Keratinocyte (primary cell): ENCODE measurements around the gene OLFML3. TPM values are rescaled to one million over a fixed set of nuclear protein-coding genes. Genes with fewer than 3 reads are reported as not detected.

Experiments used
- DNase-seq: peaks from one replicate; pipeline ENCODE4 v3.0.0-alpha.2; 2011; ENCODE audit warnings: low read depth, missing footprints, low spot score
- FAIRE-seq: peaks from 2 replicates; lab custom pipeline; 2011; peaks lifted over from hg19 to GRCh38; lab: Jason Lieb, UNC
- H2AFZ ChIP-seq: 2 replicates; pipeline ENCODE4 v1.6.0; 2012; ENCODE audit warnings: low read length, control low read depth, inconsistent platforms; ENCODE audit not compliant: control insufficient read depth
- H3K27ac ChIP-seq: 2 replicates; pipeline ENCODE4 v1.5.1; 2011; ENCODE audit warnings: low read length; ENCODE audit not compliant: control insufficient read depth, insufficient read depth
- H3K27me3 ChIP-seq: 3 replicates; pipeline ENCODE4 v1.6.0; 2011; ENCODE audit warnings: low read length; ENCODE audit not compliant: control insufficient read depth, insufficient read depth; ENCODE audit errors: extremely low read depth
- H3K36me3 ChIP-seq, 2 experiments: 2 replicates in 1 of 2; 3 replicates in 1 of 2; pipeline ENCODE4 v1.5.1; 2011; ENCODE audit warnings: low read length in 2 of 2, mild to moderate bottlenecking in 1 of 2; ENCODE audit not compliant: control insufficient read depth in 2 of 2, insufficient read depth in 2 of 2; ENCODE audit errors: extremely low read depth in 1 of 2
- H3K4me1 ChIP-seq: 3 replicates; pipeline ENCODE4 v1.5.1; 2011; ENCODE audit warnings: low read length; ENCODE audit not compliant: control insufficient read depth, insufficient read depth; ENCODE audit errors: extremely low read depth
- H3K4me2 ChIP-seq: 3 replicates; pipeline ENCODE4 v1.6.0; 2011; ENCODE audit warnings: low read depth, low read length; ENCODE audit not compliant: control insufficient read depth, insufficient read depth; ENCODE audit errors: extremely low read depth
- H3K4me3 ChIP-seq, 3 experiments: fragments of 200-600 bp in 1 of 3; sonication (generic) in 1 of 3; 2 replicates in 2 of 3; 3 replicates in 1 of 3; pipeline ENCODE4 v1.5.1; 2011 to 2016; ENCODE audit warnings: low read length in 3 of 3, mild to moderate bottlenecking in 3 of 3, control low read depth in 2 of 3, inconsistent platforms in 1 of 3, low read depth in 1 of 3, mixed read lengths in 1 of 3, mixed run types in 1 of 3, moderate library complexity in 1 of 3; ENCODE audit not compliant: control insufficient read depth in 2 of 3, insufficient read depth in 2 of 3; ENCODE audit errors: extremely low read depth in 1 of 3
- H3K79me2 ChIP-seq: 2 replicates; pipeline ENCODE4 v1.6.0; 2012; ENCODE audit warnings: low read length; ENCODE audit not compliant: control insufficient read depth, insufficient read depth
- H3K9ac ChIP-seq: 3 replicates; pipeline ENCODE4 v1.6.0; 2011; ENCODE audit warnings: low read length; ENCODE audit not compliant: control insufficient read depth, insufficient read depth; ENCODE audit errors: extremely low read depth
- H3K9me1 ChIP-seq: 3 replicates; pipeline ENCODE4 v1.6.0; 2011; ENCODE audit warnings: low read length; ENCODE audit not compliant: control insufficient read depth, insufficient read depth; ENCODE audit errors: extremely low read depth
- H3K9me3 ChIP-seq: 2 replicates; pipeline ENCODE4 v1.5.1; 2012; ENCODE audit warnings: low read depth, low read length; ENCODE audit not compliant: control insufficient read depth
- H4K20me1 ChIP-seq: 3 replicates; pipeline ENCODE4 v1.6.0; 2011; ENCODE audit warnings: low read length; ENCODE audit not compliant: control insufficient read depth, insufficient read depth; ENCODE audit errors: extremely low read depth
- CTCF ChIP-seq, 3 experiments: IDR thresholded peaks in 1 of 3; conservative IDR thresholded peaks in 1 of 3; optimal IDR thresholded peaks in 1 of 3; 2 replicates in 2 of 3; 3 replicates in 1 of 3; pipeline versions ENCODE3 to v1.5.1; 2011; ENCODE audit warnings: low read length in 3 of 3, mild to moderate bottlenecking in 3 of 3, moderate library complexity in 2 of 3, control low read depth in 1 of 3, inconsistent platforms in 1 of 3; ENCODE audit not compliant: insufficient read depth in 2 of 3; ENCODE audit errors: extremely low read depth in 1 of 3
- EZH2 ChIP-seq: IDR thresholded peaks from one replicate; pipeline ENCODE4 v1.6.1; 2012; ENCODE audit warnings: inconsistent platforms, mild to moderate bottlenecking, low read length, moderate library complexity
- dilution Hi-C: fragments of 300-500 bp; cut with MboI; formaldehyde crosslinking; loops from one replicate; pipeline ENCODE4 v1.7.0; 2020; ENCODE audit warnings: low sequenced_read_pairs; ENCODE audit not compliant: extremely low pct_ligation_motif_present
- polyA plus RNA-seq, 5 experiments: library from polyadenylated mRNA; depleted of rRNA in 3 of 5; stranded (reverse) in 3 of 5; stranded (forward) in 1 of 5; unstranded in 1 of 5; fragments of >200 nt; gene quantifications; 1 replicate in 1 of 5; 2 replicates in 3 of 5; 3 replicates in 1 of 5; pipeline versions ENCODE4 v1.2.1 to v1.2.3, GENCODE V29; 2011 to 2012; ENCODE audit warnings: missing spikeins in 2 of 5, low read depth in 1 of 5, low replicate concordance in 1 of 5

Gene OLFML3
- polyA plus RNA-seq, 1 donor (not counting 4 experiments of a cell fraction or from before 2014, with no cell fraction given), result 4.4 TPM

DNA sequence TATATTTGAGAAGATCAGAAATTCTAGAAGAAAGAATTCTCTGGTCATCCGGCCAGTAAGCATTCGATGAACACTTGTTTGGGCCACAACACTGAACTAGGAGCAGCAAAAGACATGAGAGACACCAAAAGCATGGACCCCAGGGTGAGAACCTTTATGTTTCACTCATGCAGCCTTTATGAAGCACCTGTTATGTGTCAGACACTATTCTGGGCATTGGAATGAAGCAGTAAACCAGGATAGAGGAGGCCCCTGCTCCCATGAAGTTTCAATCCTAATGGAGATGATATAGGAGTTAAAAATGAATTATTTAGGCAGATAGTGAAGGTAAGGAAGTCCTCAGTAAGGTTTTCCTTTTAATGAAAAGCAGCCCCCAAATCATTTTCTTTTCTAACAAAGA lies 43.6 kb downstream of the OLFML3 start:
- H3K9me3 ChIP-seq, result no peaks in the 10 kb centered on the region
- H3K79me2 ChIP-seq, result no peaks in the 10 kb centered on the region
- H3K4me1 ChIP-seq, result no peaks in the 10 kb centered on the region
- H3K27ac ChIP-seq, result no peak overlapping the region
- H3K36me3 ChIP-seq, result no peaks in the 10 kb centered on the region
- dilution Hi-C loops, result no loop called here
- no peaks in the 10 kb centered on the region for H4K20me1 ChIP-seq
- DNase-seq (no peak), FAIRE-seq (no peak)
- H3K9ac ChIP-seq, result no peak overlapping the region
- H3K4me2 ChIP-seq, result no peak overlapping the region
- H3K27me3 ChIP-seq, result no peaks in the 10 kb centered on the region
- no peak for TF ChIP-seq CTCF (optimal IDR thresholded peaks at IDR 0.05 in 1 of 3, IDR thresholded peaks at IDR 0.05 in 1 of 3, conservative IDR thresholded peaks at IDR 0.05 in 1 of 3; ENCODE audit: extremely low read depth in 1 of 3, insufficient read depth in 2 of 3, low read length in 3 of 3)
- TF ChIP-seq EZH2, result no peak
- H3K9me1 ChIP-seq, result no peaks in the 10 kb centered on the region
- no peak overlapping the region for H3K4me3 ChIP-seq
- no peak overlapping the region for H2AFZ ChIP-seq

DNA sequence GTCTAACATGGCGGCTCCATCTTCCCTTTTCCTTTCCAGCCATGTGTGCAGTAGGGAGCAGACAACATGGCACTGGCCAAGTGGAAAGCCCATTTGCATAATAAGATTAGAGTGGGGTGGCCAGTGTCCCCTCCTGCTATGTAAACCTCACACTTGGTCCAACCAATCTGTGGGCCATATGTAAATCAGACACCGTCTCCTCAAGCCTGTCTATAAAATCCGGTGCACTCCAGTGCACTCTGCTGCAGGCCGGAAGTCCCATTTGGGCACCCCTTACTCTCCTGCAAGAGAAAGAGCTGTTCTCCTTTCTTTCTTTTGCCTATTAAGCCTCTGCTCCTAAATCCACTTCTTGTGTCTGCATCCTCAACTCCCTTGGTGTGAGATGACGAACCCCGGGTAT lies 44.1 kb downstream of the OLFML3 start:
- Histone ChIP-seq H3K36me3 (no peaks in the 10 kb centered on the region), H3K4me2 (no peak overlapping the region), H3K9me3 (no peaks in the 10 kb centered on the region), H3K27me3 (no peaks in the 10 kb centered on the region), H3K27ac (no peak overlapping the region), H3K79me2 (no peaks in the 10 kb centered on the region), H3K4me1 (no peaks in the 10 kb centered on the region), H2AFZ (no peak overlapping the region), H3K9ac (no peak overlapping the region), H4K20me1 (no peaks in the 10 kb centered on the region), H3K9me1 (no peaks in the 10 kb centered on the region), H3K4me3 (no peak overlapping the region)
- dilution Hi-C loops, result no loop called here
- DNase-seq (no peak), FAIRE-seq (no peak)
- TF ChIP-seq CTCF (optimal IDR thresholded peaks at IDR 0.05 in 1 of 3, IDR thresholded peaks at IDR 0.05 in 1 of 3, conservative IDR thresholded peaks at IDR 0.05 in 1 of 3; ENCODE audit: extremely low read depth in 1 of 3, insufficient read depth in 2 of 3, low read length in 3 of 3) (no peak), EZH2 (no peak)
